CD4-positive, alpha-beta memory T cell (primary cell): ENCODE data around the gene RPP40. TPM values are rescaled to one million over a fixed set of nuclear protein-coding genes. Genes with fewer than 3 reads are reported as not detected.

Source experiments
- CTCF ChIA-PET: fragments of 350-600 bp; sonication (Branson Sonifier 250); formaldehyde crosslinking; loops from one replicate; lab custom pipeline; 2021; ENCODE audit warnings: inconsistent platforms; ENCODE audit not compliant: partially characterized antibody; lab: Charles Lee
- POLR2A ChIA-PET: fragments of 350-600 bp; sonication (Branson Sonifier 250); formaldehyde crosslinking; loops from one replicate; lab custom pipeline; 2021; ENCODE audit not compliant: partially characterized antibody; lab: Charles Lee
- DNase-seq, 5 donors: peaks; one replicate each; pipeline versions ENCODE4 v3.0.0 to v3.0.0-alpha.2; 2020 to 2022; ENCODE audit warnings: mixed read lengths in 1 of 5
- H3K27ac ChIP-seq: one replicate; pipeline ENCODE4 v1.7.0; 2013; ENCODE audit warnings: low read depth, low read length
- H3K27me3 ChIP-seq: 2 replicates; pipeline ENCODE4 v1.7.0; 2013; ENCODE audit warnings: mild to moderate bottlenecking, low read length, moderate library complexity; ENCODE audit not compliant: insufficient read depth
- H3K36me3 ChIP-seq: 2 replicates; pipeline ENCODE4 v1.7.0; 2013; ENCODE audit warnings: mild to moderate bottlenecking, low read length, moderate library complexity; ENCODE audit not compliant: insufficient read depth
- H3K4me1 ChIP-seq: 2 replicates; pipeline ENCODE4 v1.7.0; 2013; ENCODE audit warnings: mild to moderate bottlenecking, low read length, moderate library complexity; ENCODE audit not compliant: insufficient read depth
- H3K4me3 ChIP-seq, 2 donors: one replicate each; pipeline ENCODE4 v1.7.0; 2013; ENCODE audit warnings: low read length in 2 of 2, mild to moderate bottlenecking in 1 of 2
- H3K9me3 ChIP-seq, 2 donors: one replicate each; pipeline ENCODE4 v1.7.0; 2013; ENCODE audit warnings: low read length in 2 of 2, control low read depth in 1 of 2; ENCODE audit not compliant: control insufficient read depth in 1 of 2
- H3K27ac Mint-ChIP-seq, 7 donors: one replicate each; pipeline ENCODE4 v1.8.0; 2020 to 2021; ENCODE audit warnings: mixed read lengths in 7 of 7, mild to moderate bottlenecking in 6 of 7, inconsistent platforms in 3 of 7, moderate library complexity in 3 of 7
- H3K27me3 Mint-ChIP-seq, 2 donors: one replicate each; pipeline ENCODE4 v1.8.0; 2020 to 2021; ENCODE audit warnings: mixed read lengths in 2 of 2
- H3K36me3 Mint-ChIP-seq, 2 donors: one replicate each; pipeline ENCODE4 v1.8.0; 2020 to 2021; ENCODE audit warnings: mixed read lengths in 2 of 2, inconsistent platforms in 1 of 2, mild to moderate bottlenecking in 1 of 2
- H3K4me1 Mint-ChIP-seq, 4 donors: one replicate each; pipeline ENCODE4 v1.8.0; 2020 to 2021; ENCODE audit warnings: mixed read lengths in 4 of 4, mild to moderate bottlenecking in 1 of 4
- H3K4me3 Mint-ChIP-seq, 8 donors: one replicate each; pipeline ENCODE4 v1.8.0; 2020 to 2021; ENCODE audit warnings: mixed read lengths in 8 of 8, mild to moderate bottlenecking in 7 of 8, moderate library complexity in 6 of 8, inconsistent platforms in 3 of 8
- H3K9me3 Mint-ChIP-seq, 8 donors: one replicate each; pipeline ENCODE4 v1.8.0; 2020 to 2021; ENCODE audit warnings: mixed read lengths in 8 of 8, mild to moderate bottlenecking in 5 of 8, inconsistent platforms in 3 of 8, moderate library complexity in 1 of 8
- intact Hi-C: fragments of 100-400 bp; cut with micrococcal nuclease; formaldehyde crosslinking; loops from one replicate; pipeline ENCODE4 v1.15.1; 2023
- polyA plus RNA-seq, 2 donors: library from polyadenylated mRNA; unstranded; fragments of 300-500 nt; fragmentation: Illumina TruSeq; gene quantifications; one replicate each; pipeline ENCODE4 v1.2.3, GENCODE V29; 2021
- total RNA-seq, 2 experiments: library from RNA; stranded (reverse); gene quantifications; one replicate each; pipeline ENCODE4 v1.2.3, GENCODE V29; 2021

The RPP40 gene, protein sequence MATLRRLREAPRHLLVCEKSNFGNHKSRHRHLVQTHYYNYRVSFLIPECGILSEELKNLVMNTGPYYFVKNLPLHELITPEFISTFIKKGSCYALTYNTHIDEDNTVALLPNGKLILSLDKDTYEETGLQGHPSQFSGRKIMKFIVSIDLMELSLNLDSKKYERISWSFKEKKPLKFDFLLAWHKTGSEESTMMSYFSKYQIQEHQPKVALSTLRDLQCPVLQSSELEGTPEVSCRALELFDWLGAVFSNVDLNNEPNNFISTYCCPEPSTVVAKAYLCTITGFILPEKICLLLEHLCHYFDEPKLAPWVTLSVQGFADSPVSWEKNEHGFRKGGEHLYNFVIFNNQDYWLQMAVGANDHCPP
- total RNA-seq (1 to 10 TPM; 5.5 to 6.3 TPM), polyA plus RNA-seq (10 to 100 TPM; 13.4 to 16.3 TPM)

DNA sequence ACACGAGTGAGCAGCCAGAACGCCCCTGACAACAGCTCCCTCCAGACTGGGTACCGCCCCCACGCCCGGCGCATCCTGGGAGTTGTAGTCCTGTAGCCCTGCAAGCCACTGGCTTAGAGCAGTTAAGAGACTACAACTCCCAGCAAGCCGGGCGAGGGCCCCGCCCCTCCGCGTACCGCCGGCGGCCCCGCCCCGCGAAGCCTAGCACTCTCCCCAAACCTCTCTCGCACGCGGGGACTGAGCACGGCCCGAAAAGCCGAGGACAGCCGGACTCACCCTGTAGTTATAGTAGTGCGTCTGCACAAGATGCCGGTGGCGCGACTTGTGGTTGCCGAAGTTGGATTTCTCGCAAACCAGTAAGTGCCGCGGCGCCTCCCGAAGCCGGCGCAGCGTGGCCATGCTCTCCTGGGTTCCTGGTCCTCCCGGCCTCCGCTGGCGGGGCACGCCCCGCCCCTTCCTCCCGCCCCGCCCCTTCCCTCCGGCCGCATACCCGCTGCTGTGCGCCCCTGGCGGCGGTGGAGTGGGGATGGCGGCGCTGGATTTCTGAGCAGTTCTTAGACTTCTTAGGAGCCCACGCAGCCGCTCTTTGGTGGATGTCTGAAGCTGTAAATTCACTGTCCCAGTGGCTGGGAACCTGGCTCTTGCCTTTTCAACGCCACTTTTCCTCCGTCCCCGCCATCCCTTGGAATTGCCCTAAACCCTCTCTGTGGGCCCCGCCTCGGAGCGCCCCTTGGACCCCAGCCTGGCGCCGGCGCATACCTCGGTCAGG, at the start of gene RPP40:
Gene RPP40 (minus strand): TSS at position 434 of the 769 bp plus-strand sequence. CDS start 35 bp downstream, at position 399.
- Histone ChIP-seq H3K27me3 (no peaks in the 10 kb centered on the region), H3K4me3 (peak within 1 kb of the TSS; percentile 33 to 85), H3K9me3 (no peaks in the 10 kb centered on the region), H3K27ac (peak within 1 kb of the TSS; percentile 68), H3K4me1 (peaks cover 10% of the 10 kb centered on the region), H3K36me3 (no peaks in the 10 kb centered on the region)
- Mint-ChIP-seq H3K36me3 (peaks cover 17 to 28% of the 10 kb centered on the region in 2 donors), H3K9me3 (no peaks in the 10 kb centered on the region), H3K4me3 (peak within 1 kb of the TSS; percentile 93 to 97 (median 94)), H3K27ac (peak within 1 kb of the TSS; percentile 94 to 97 (median 95)), H3K27me3 (no peaks in the 10 kb centered on the region), H3K4me1 (peaks cover 3 to 17% (median 10%) of the 10 kb centered on the region in 4 donors)
- intact Hi-C loops: loop anchor here (1.0 to 5.0 kb wide), 4 partner anchors 228 to 981 kb away; partner anchors contain the start of genes ECI2 and LYRM4
- ChIA-PET CTCF (interaction anchor here (0.7 to 1.6 kb wide), 6 partner anchors 10 to 867 kb away, joined by 3 to 8 read pairs (median 3); no protein-coding TSS in a partner anchor), POLR2A (interaction anchor here (0.7 to 2.5 kb wide), 5 partner anchors 10 to 257 kb away, joined by 3 to 9 read pairs (median 4); partner anchors contain the start of genes CDYL, FARS2 and LYRM4)
- DNase-seq: peak; percentile 98 to 99 (median 99)

DNA sequence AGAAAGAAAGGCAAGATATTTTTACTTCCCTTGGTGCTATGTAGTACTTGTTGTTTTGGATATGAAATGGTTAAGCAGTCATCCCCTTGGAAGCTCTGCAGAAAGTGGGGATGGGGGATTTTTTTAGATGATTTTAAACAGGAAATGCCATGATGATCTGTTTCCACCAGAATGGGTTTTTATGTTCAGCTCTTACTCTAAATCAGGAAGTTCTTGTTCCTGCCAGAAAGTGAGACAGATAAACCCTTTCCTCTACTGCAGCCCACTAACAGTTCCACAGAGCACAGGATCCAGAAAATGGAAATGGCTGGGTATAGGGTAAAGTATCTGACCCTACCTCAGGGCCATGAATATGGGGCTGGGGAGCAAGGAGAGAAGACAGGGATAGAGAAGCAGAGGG, 49.2 kb upstream of the RPP40 start:
- peaks cover 0 to 8% of the 10 kb centered on the region in 2 donors for H3K9me3 ChIP-seq
- ChIA-PET POLR2A (no interaction called here), CTCF (no interaction called here)
- intact Hi-C loops: no loop called here
- H3K4me3 ChIP-seq: no peak overlapping the region
- peaks cover 0 to 8% of the 10 kb centered on the region in 2 donors for H3K36me3 Mint-ChIP-seq
- H3K27ac Mint-ChIP-seq: no peak overlapping the region
- no peaks in the 10 kb centered on the region for H3K4me1 Mint-ChIP-seq
- H3K27ac ChIP-seq: no peak overlapping the region
- peaks cover 0 to 5% of the 10 kb centered on the region in 2 donors for H3K27me3 Mint-ChIP-seq
- H3K4me1 ChIP-seq: no peaks in the 10 kb centered on the region
- no peak overlapping the region for H3K4me3 Mint-ChIP-seq
- DNase-seq: no peak
- H3K36me3 ChIP-seq: no peaks in the 10 kb centered on the region
- no peaks in the 10 kb centered on the region for H3K27me3 ChIP-seq
- peaks cover 4 to 55% (median 32%) of the 10 kb centered on the region in 8 donors for H3K9me3 Mint-ChIP-seq

DNA sequence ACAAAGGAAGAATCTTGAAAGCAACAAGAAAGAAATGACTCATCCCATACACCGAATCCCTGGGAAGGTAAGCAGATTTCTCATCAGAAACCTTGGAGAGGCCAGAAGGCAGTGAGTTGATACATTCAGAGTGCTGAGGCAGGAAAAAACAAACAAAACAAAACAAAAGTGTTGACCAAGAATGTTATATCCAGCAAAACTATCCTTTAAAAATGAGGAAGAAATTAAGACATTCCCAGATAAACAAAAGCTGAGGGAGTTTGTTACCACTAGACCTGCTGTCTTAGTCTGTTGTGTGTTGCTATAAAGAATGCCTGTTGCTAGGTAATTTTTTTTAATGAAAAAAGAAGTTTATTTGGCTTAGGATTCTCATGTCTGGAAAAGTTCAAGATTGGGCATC, 47.6 kb upstream of the RPP40 start:
- no peak overlapping the region for H3K27ac Mint-ChIP-seq
- no peaks in the 10 kb centered on the region for H3K4me1 ChIP-seq
- no peak overlapping the region for H3K4me3 Mint-ChIP-seq
- DNase-seq: no peak
- no peak overlapping the region for H3K27ac ChIP-seq
- CTCF ChIA-PET: no interaction called here
- peaks cover 0 to 17% of the 10 kb centered on the region in 2 donors for H3K36me3 Mint-ChIP-seq
- H3K9me3 Mint-ChIP-seq: peaks cover 4 to 62% (median 37%) of the 10 kb centered on the region in 8 donors
- no peaks in the 10 kb centered on the region for H3K27me3 ChIP-seq
- no peak overlapping the region for H3K4me3 ChIP-seq
- no peaks in the 10 kb centered on the region for H3K4me1 Mint-ChIP-seq
- H3K9me3 ChIP-seq: peaks cover 0 to 8% of the 10 kb centered on the region in 2 donors
- peaks cover 0 to 5% of the 10 kb centered on the region in 2 donors for H3K27me3 Mint-ChIP-seq
- H3K36me3 ChIP-seq: no peaks in the 10 kb centered on the region
- intact Hi-C loops: no loop called here
- POLR2A ChIA-PET: no interaction called here

DNA sequence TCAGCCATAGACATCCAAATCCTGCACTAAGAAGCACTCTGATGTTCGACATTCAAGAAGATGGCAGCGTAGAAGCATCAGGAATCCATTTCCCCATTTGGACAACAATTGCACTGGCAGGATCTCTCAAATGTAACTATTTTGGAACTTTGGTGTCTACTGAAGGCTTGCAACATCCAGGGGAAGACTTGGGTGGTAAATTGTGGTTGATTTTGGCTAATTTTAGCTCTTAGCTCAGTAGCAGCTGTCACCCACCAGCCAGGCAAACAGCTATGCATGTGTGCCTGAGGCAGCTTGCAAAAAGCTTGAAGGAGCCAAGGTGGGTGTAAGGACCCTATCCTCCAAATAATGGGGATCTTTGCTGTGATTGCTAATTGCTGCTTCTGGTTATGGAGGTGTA, 46.2 kb upstream of the RPP40 start:
- Mint-ChIP-seq H3K27me3 (peaks cover 0 to 5% of the 10 kb centered on the region in 2 donors), H3K4me3 (no peak overlapping the region), H3K36me3 (peaks cover 0 to 20% of the 10 kb centered on the region in 2 donors), H3K9me3 (peaks cover 4 to 61% (median 42%) of the 10 kb centered on the region in 8 donors), H3K4me1 (no peaks in the 10 kb centered on the region), H3K27ac (no peak overlapping the region)
- Histone ChIP-seq H3K27me3 (no peaks in the 10 kb centered on the region), H3K4me1 (no peaks in the 10 kb centered on the region), H3K9me3 (peaks cover 0 to 8% of the 10 kb centered on the region in 2 donors), H3K36me3 (no peaks in the 10 kb centered on the region), H3K27ac (no peak overlapping the region), H3K4me3 (no peak overlapping the region)
- ChIA-PET CTCF (no interaction called here), POLR2A (no interaction called here)
- intact Hi-C loops: no loop called here
- no peak for DNase-seq

DNA sequence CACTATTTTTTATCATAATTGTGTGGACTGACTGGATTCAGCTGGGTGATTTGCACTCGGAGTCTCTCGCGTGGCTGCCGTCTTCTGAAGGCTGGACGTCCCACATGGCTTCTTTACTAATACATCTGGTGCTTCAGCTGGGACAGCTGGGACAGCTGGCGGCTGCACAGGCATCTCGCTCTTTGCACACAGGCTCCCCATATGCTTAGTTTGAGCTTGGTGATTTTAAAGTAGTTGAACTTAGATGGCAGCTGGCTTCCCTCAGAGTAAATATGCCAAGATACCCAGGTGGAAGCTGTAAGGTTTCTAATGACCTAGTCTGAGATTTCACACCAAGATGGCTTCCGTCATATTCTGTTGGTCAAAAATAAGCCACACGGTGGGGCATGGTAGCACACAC, 42.6 kb upstream of the RPP40 start:
- ChIA-PET POLR2A (no interaction called here), CTCF (no interaction called here)
- DNase-seq: no peak
- H3K36me3 Mint-ChIP-seq: peaks cover 7 to 41% of the 10 kb centered on the region in 2 donors
- H3K9me3 Mint-ChIP-seq: peaks cover 4 to 38% (median 34%) of the 10 kb centered on the region in 8 donors
- H3K27ac Mint-ChIP-seq: no peak overlapping the region
- no peaks in the 10 kb centered on the region for H3K27me3 ChIP-seq
- intact Hi-C loops: no loop called here
- H3K36me3 ChIP-seq: no peaks in the 10 kb centered on the region
- H3K27me3 Mint-ChIP-seq: peaks cover 3 to 5% of the 10 kb centered on the region in 2 donors
- H3K9me3 ChIP-seq: peaks cover 0 to 6% of the 10 kb centered on the region in 2 donors
- H3K4me3 Mint-ChIP-seq: no peak overlapping the region
- no peak overlapping the region for H3K4me3 ChIP-seq
- H3K4me1 ChIP-seq: no peaks in the 10 kb centered on the region
- H3K4me1 Mint-ChIP-seq: no peaks in the 10 kb centered on the region
- H3K27ac ChIP-seq: no peak overlapping the region

DNA sequence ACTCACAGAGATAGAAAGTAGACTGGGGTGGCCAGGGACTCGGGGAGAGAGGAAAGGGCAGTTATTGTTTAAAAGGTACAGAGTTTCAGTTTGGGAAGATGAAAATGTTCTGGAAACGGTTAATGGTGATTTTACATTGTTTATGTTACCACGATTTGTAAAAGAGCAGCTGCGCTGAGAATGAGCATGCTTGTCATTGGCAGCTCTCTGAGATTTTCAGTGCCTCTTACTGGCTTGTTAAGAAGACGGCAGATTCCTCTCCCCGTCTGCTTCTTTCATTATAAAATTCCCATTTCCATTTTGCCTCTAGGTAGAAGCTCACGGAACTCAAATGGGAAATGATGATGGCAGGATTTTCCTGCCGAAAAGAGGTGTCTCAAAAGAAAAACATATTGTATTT, 41.6 kb upstream of the RPP40 start:
- peaks cover 7 to 33% of the 10 kb centered on the region in 2 donors for H3K36me3 Mint-ChIP-seq
- no peak overlapping the region for H3K27ac Mint-ChIP-seq
- H3K4me3 Mint-ChIP-seq: no peak overlapping the region
- peaks cover 4 to 28% (median 24%) of the 10 kb centered on the region in 8 donors for H3K9me3 Mint-ChIP-seq
- ChIA-PET POLR2A (no interaction called here), CTCF (interaction anchor here (2.2 kb wide), 1 partner anchor 15 kb away, joined by 9 read pairs; no protein-coding TSS in a partner anchor)
- no peak for DNase-seq
- Histone ChIP-seq H3K27ac (no peak overlapping the region), H3K9me3 (no peaks in the 10 kb centered on the region), H3K4me3 (no peak overlapping the region), H3K36me3 (no peaks in the 10 kb centered on the region), H3K27me3 (no peaks in the 10 kb centered on the region), H3K4me1 (no peaks in the 10 kb centered on the region)
- peaks cover 3 to 5% of the 10 kb centered on the region in 2 donors for H3K27me3 Mint-ChIP-seq
- H3K4me1 Mint-ChIP-seq: no peaks in the 10 kb centered on the region
- intact Hi-C loops: no loop called here

DNA sequence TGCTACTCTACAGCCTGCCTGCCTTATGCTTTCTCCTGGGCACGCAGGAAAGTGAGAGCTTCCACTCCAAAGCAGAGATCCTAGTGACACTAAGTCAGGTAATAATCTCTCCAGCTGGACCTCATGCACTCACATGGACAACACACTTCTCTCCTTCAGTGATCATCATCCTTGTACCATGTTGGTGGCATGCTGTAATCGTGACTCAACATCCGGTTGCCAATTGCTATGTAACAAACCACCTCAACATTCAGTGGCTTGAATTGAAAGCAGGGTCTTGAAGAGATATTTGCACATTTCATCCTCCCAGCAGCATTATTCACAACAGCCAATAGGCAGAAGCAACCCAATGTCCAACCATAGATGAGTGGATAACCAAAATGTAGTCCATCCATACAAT, 41.0 kb upstream of the RPP40 start:
- intact Hi-C loops: no loop called here
- H3K36me3 ChIP-seq: no peaks in the 10 kb centered on the region
- H3K9me3 ChIP-seq: no peaks in the 10 kb centered on the region
- H3K4me3 ChIP-seq: no peak overlapping the region
- peaks cover 3 to 5% of the 10 kb centered on the region in 2 donors for H3K27me3 Mint-ChIP-seq
- H3K27me3 ChIP-seq: no peaks in the 10 kb centered on the region
- H3K4me3 Mint-ChIP-seq: no peak overlapping the region
- no peak overlapping the region for H3K27ac Mint-ChIP-seq
- no peak overlapping the region for H3K27ac ChIP-seq
- no peaks in the 10 kb centered on the region for H3K4me1 ChIP-seq
- ChIA-PET POLR2A (no interaction called here), CTCF (interaction anchor here (2.2 kb wide), 1 partner anchor 14 kb away, joined by 9 read pairs; no protein-coding TSS in a partner anchor)
- no peak for DNase-seq
- H3K36me3 Mint-ChIP-seq: peaks cover 7 to 33% of the 10 kb centered on the region in 2 donors
- no peaks in the 10 kb centered on the region for H3K4me1 Mint-ChIP-seq
- peaks cover 4 to 22% (median 18%) of the 10 kb centered on the region in 8 donors for H3K9me3 Mint-ChIP-seq
